Activated naive CD8-positive, alpha-beta T cell (primary cell): ENCODE results near the gene FOXA3.

Source experiments
- H3K27ac Mint-ChIP-seq: one replicate; pipeline ENCODE4 v1.8.0; 2021; ENCODE audit warnings: mixed read lengths
- H3K27me3 Mint-ChIP-seq: one replicate; pipeline ENCODE4 v1.8.0; 2021; ENCODE audit warnings: mixed read lengths
- H3K36me3 Mint-ChIP-seq: one replicate; pipeline ENCODE4 v1.8.0; 2021; ENCODE audit warnings: mixed read lengths
- H3K4me1 Mint-ChIP-seq: one replicate; pipeline ENCODE4 v1.8.0; 2021; ENCODE audit warnings: low read depth, mixed read lengths
- H3K4me3 Mint-ChIP-seq: one replicate; pipeline ENCODE4 v1.8.0; 2021; ENCODE audit warnings: mild to moderate bottlenecking, mixed read lengths
- H3K9me3 Mint-ChIP-seq: one replicate; pipeline ENCODE4 v1.8.0; 2021; ENCODE audit warnings: low read depth, mixed read lengths

Gene FOXA3

GRCh38 chr19:45863840-45864628 is at the start of gene FOXA3:
Gene FOXA3, plus strand, starts transcription at chr19:45864326. Its CDS starts 131 bp downstream, at chr19:45864457.
- peaks cover 27% of the 10 kb centered on the region for H3K4me1 Mint-ChIP-seq
- peaks cover 4% of the 10 kb centered on the region for H3K27me3 Mint-ChIP-seq
- H3K9me3 Mint-ChIP-seq: no peaks in the 10 kb centered on the region
- no peaks in the 10 kb centered on the region for H3K36me3 Mint-ChIP-seq
- peak within 1 kb of the TSS; percentile 98 for H3K4me3 Mint-ChIP-seq
- H3K27ac Mint-ChIP-seq: peak within 1 kb of the TSS; percentile 98

GRCh38 chr19:45814851-45815480 is 49.2 kb upstream of the FOXA3 start, which contains the start of gene RSPH6A:
Gene RSPH6A, minus strand, starts transcription at chr19:45815308. Its CDS starts 132 bp downstream, at chr19:45815176.
- H3K4me1 Mint-ChIP-seq: peaks cover 7% of the 10 kb centered on the region
- peaks cover 2% of the 10 kb centered on the region for H3K36me3 Mint-ChIP-seq
- H3K27me3 Mint-ChIP-seq: peaks cover 7% of the 10 kb centered on the region
- peak within 1 kb of the TSS; percentile 40 for H3K4me3 Mint-ChIP-seq
- no peaks in the 10 kb centered on the region for H3K9me3 Mint-ChIP-seq
- no peak within 1 kb of the TSS for H3K27ac Mint-ChIP-seq

DNA sequence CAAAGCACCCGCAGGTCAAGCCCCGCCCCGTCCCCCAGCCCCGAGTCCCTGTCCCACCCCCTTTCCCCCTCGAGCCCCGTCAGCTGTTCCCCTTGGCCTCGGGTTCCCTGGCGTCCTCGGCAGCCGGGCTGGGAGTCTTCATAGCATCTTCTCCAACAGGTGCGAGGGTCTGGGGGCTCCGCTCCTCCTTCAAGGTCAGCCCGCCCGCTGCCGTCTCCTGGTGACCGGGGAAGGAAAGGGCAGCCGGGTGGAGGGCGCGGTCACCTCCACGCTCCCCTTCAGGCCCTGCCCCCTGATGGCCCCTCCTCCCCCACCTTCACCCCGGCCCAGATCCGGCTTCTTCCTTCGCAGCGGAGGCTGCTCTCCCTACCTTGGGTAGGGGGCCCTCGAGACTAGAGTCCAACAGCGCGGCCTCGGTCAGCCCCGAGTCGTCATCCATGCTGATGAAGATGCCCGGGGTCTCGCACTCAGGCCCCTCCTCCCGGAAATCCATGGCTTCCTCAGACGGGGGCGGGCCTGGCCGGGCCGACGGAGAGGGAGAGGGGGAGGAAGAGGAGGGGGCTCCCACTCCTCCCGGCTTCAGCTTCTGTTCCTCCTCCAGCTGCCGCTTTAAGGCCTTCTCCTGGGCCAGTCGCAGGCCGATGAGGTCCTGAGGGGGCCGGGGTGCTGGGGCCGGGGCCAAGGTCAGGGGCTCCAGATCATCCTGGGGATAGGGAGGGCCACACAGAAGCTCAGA is 48.5 kb upstream of the FOXA3 start:
- H3K27me3 Mint-ChIP-seq: peaks cover 7% of the 10 kb centered on the region
- H3K4me3 Mint-ChIP-seq: peak overlapping the region; percentile 40
- H3K4me1 Mint-ChIP-seq: peaks cover 4% of the 10 kb centered on the region
- H3K36me3 Mint-ChIP-seq: peaks cover 2% of the 10 kb centered on the region
- H3K27ac Mint-ChIP-seq: no peak overlapping the region
- H3K9me3 Mint-ChIP-seq: no peaks in the 10 kb centered on the region

- peaks cover 2% of the 10 kb centered on the region for H3K36me3 Mint-ChIP-seq
- H3K4me1 Mint-ChIP-seq: peaks cover 4% of the 10 kb centered on the region
- peaks cover 5% of the 10 kb centered on the region for H3K27me3 Mint-ChIP-seq
- no peak overlapping the region for H3K27ac Mint-ChIP-seq
- no peaks in the 10 kb centered on the region for H3K9me3 Mint-ChIP-seq
- no peak overlapping the region for H3K4me3 Mint-ChIP-seq
These were observed 47.7 kb upstream of the FOXA3 start for GRCh38 chr19:45816236-45817009.

DNA sequence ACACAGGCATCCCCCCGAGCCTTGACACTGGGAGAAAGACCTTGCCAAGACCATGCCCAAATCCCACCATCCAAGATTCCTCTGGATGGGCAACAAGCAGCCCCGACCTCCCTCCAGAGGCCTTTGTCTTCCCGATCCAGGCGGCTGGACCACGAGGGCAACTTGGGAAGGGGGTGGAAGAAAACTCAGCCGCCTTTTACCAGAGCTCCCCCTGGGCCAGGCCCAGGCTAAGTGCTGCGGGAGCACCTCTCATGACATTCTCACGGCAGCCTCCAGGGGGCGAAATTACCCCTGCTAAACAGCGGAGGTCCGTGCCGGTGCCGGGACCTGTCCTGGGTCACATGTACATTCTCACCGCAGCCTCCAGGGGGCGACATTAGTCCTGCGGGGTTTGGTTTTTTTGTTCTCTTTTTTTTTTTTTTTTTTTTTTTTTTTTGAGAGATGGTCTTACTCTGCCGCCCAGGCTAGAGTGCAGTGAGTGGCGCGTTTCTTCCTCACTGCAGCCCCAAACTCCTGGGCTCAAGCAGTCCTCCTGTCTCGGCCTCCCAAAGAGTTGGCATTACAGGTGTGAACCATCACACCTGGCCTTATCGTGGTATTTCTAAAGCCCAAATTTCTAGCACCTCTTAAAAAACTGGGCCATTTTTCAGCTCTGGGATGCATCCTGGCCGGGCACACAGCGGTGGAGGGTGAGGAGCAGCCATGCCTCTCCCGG is 47.0 kb upstream of the FOXA3 start:
- Mint-ChIP-seq H3K27me3 (peaks cover 5% of the 10 kb centered on the region), H3K9me3 (no peaks in the 10 kb centered on the region), H3K36me3 (peaks cover 2% of the 10 kb centered on the region), H3K4me1 (peaks cover 4% of the 10 kb centered on the region), H3K4me3 (peak overlapping the region; percentile 38), H3K27ac (no peak overlapping the region)

DNA sequence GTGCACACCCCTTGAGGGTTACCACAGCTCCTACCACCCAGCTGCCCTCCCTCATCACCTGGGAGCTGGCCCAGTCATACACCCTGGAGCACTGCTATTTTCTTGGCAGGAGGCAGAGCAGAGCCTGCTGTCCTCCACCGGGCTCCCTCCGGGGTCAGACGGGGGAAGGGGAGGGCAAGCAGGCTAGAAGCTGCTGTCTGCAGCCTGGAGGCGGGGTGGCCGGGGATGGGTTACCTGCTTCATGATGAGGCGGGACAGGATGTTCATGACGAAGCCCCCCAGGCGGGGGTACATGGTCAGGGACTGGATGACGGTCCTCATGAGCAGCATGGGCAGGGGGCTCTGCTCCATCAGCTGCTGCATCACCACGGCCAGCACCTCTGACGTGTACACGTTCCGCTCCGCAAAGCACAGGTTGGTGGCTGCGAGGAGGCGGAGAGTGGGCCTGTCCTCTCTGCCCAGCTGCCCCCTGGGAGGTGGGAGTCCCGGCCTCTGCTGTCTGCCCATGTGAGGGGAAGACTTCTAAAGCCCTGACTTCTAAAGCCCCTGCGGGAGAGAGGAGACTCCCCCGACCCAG is 46.3 kb upstream of the FOXA3 start:
- Mint-ChIP-seq H3K27me3 (peaks cover 5% of the 10 kb centered on the region), H3K36me3 (peaks cover 2% of the 10 kb centered on the region), H3K4me3 (no peak overlapping the region), H3K9me3 (no peaks in the 10 kb centered on the region), H3K4me1 (peaks cover 4% of the 10 kb centered on the region), H3K27ac (no peak overlapping the region)

DNA sequence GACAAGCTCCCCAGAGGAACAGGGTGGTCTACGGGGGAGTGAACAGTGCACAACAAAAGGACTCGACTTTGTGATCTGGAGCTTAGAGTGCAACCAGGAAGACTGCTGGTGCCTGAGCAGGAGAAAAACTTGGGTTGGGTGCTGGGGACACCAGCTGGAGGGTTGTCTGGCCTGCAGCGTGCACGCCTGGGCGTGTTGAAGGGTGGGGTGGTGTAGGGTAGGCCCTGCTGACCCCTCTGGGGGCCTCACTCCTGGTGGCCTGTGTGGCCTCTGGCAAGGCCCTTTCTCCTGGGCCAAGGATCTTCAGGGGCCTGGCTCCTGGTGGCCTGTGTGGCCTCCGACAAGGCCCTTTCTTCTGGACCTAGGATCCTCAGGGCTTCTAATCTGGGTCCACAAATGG is 44.4 kb upstream of the FOXA3 start:
- H3K27me3 Mint-ChIP-seq: no peaks in the 10 kb centered on the region
- H3K4me3 Mint-ChIP-seq: no peak overlapping the region
- H3K27ac Mint-ChIP-seq: no peak overlapping the region
- peaks cover 9% of the 10 kb centered on the region for H3K4me1 Mint-ChIP-seq
- no peaks in the 10 kb centered on the region for H3K9me3 Mint-ChIP-seq
- H3K36me3 Mint-ChIP-seq: peaks cover 2% of the 10 kb centered on the region

DNA sequence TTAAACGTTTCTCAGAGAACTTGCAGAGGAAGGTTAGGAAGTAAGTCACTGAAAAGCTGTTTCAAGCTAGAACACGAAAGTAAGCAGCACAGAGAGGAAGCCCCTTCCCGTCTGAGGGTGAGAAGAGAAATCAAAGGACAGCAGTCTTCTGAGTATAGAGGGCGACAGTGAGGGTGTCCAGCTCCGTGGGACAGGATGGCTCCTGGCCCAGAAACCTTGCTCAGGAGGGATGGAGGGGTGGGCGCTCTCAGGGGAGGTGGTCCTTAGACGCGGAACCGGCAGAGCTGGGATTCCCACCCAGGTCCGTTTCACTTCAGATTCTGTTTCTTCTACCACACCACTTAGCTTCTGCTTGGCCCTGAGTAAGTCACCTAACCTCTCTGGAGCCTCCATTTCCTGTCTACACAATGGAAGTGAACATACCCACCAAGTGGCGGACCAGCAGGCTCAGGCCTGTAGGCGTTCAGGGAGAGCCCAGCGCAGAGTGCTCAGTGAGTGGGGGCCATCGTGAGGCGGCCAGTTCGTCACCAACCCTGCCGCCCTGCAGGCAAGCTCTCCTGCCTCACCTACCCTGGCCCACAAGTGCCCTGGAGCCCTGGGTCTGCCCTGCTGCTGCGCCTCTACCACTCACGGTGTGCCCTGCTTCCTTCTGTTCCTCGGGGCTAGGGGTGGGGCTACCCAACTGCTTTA is 43.6 kb upstream of the FOXA3 start:
- H3K27ac Mint-ChIP-seq: peak overlapping the region; percentile 22
- H3K9me3 Mint-ChIP-seq: no peaks in the 10 kb centered on the region
- H3K36me3 Mint-ChIP-seq: peaks cover 2% of the 10 kb centered on the region
- H3K4me3 Mint-ChIP-seq: no peak overlapping the region
- peaks cover 9% of the 10 kb centered on the region for H3K4me1 Mint-ChIP-seq
- no peaks in the 10 kb centered on the region for H3K27me3 Mint-ChIP-seq

DNA sequence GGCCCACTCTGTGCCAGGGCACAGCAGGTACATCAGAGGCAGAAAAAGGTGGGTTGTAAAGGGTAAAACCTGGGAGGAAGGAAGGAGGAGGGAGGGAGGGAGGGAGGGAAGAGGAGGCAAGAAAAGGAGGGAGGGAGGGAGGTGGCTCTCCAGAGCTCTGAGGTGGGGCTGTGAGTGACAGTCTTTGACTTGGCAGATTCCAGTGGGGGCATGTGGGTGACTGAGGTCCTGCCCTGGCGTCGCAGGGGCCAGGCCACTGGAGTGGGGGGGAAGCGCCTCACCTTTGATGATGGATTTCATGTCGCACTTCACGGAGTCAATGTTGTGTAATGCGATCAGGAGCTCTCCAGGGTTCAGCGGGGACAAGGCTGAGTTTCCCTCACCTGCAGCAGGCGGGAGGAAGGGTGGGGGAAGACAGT is 43.0 kb upstream of the FOXA3 start:
- Mint-ChIP-seq H3K36me3 (peaks cover 2% of the 10 kb centered on the region), H3K27ac (no peak overlapping the region), H3K4me3 (no peak overlapping the region), H3K9me3 (no peaks in the 10 kb centered on the region), H3K4me1 (peaks cover 8% of the 10 kb centered on the region), H3K27me3 (no peaks in the 10 kb centered on the region)

DNA sequence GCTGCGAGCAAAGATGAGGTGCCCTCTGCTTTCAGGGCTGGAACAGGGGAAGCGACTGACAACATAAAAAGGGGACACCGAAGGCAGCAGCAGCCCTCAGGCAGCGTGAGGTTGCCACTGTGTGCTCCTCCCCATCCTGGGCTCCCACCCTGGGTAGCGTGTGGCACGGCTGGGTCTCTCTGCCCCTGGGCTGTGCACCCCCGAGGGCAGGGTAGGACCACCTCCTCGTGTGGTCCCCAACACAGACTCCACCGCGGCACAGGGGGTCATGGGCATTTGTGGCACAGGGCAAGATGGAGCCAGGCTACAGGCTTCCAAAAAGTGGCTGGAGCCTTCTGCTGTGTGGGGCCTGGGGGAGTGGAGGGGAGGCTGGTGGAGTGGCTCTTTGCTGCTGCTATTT is 42.6 kb upstream of the FOXA3 start:
- no peak overlapping the region for H3K4me3 Mint-ChIP-seq
- peaks cover 2% of the 10 kb centered on the region for H3K36me3 Mint-ChIP-seq
- no peaks in the 10 kb centered on the region for H3K27me3 Mint-ChIP-seq

GRCh38 chr19:45822716-45823115 is 41.4 kb upstream of the FOXA3 start:
- Mint-ChIP-seq H3K9me3 (no peaks in the 10 kb centered on the region), H3K4me1 (peaks cover 5% of the 10 kb centered on the region), H3K36me3 (peaks cover 2% of the 10 kb centered on the region), H3K27ac (no peak overlapping the region), H3K27me3 (no peaks in the 10 kb centered on the region), H3K4me3 (no peak overlapping the region)

More for the DNA sequence above, 42.6 kb upstream of the FOXA3 start:
- Mint-ChIP-seq H3K9me3 (no peaks in the 10 kb centered on the region), H3K27ac (no peak overlapping the region), H3K4me1 (peaks cover 8% of the 10 kb centered on the region)

DNA sequence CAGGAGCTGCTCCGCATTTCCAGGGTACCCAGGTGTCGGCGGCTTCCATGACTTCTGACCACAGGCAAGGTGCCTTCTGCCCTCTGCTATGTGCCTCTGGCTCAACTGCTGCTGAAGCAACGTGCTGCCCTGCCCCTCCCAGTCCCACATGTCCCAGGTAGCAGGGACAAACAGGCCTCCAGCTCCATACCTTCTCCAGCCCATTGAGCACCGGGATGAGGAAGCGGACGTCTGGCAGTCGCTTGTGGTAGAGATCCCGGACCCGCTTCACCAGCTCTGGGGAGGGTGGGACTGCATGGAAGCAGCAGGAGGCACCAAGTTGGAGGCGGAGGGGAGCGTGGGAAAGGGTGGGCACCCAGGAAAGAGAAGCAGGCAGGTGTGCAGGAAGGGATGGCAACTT is 40.9 kb upstream of the FOXA3 start:
- no peak overlapping the region for H3K27ac Mint-ChIP-seq
- no peak overlapping the region for H3K4me3 Mint-ChIP-seq
- H3K4me1 Mint-ChIP-seq: peaks cover 5% of the 10 kb centered on the region
- no peaks in the 10 kb centered on the region for H3K27me3 Mint-ChIP-seq
- H3K36me3 Mint-ChIP-seq: peaks cover 5% of the 10 kb centered on the region
- no peaks in the 10 kb centered on the region for H3K9me3 Mint-ChIP-seq

DNA sequence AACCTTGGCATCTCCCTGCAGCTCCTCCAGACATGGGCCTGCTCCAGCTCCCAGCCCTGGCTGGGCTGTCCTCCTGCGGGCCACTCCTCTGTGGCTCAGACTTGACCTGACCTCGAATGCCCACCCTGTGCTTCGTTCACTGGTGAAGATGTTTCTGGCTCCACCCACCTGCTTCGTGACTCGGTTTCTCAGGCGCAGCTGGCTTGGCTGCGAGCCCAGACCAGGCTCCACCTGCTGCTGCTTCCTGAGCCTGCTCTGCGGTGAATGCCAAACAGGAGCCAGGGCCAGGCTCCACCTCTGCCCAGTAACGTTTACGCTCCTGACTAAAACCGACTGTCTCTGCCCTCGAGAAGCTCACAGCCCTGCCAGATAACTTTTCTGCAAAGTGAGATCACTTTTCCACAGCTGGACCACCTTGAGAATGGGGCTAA is 40.1 kb upstream of the FOXA3 start:
- no peak overlapping the region for H3K4me3 Mint-ChIP-seq
- H3K4me1 Mint-ChIP-seq: peaks cover 9% of the 10 kb centered on the region
- no peak overlapping the region for H3K27ac Mint-ChIP-seq
- H3K9me3 Mint-ChIP-seq: no peaks in the 10 kb centered on the region
- H3K36me3 Mint-ChIP-seq: peaks cover 9% of the 10 kb centered on the region
- H3K27me3 Mint-ChIP-seq: no peaks in the 10 kb centered on the region
